Keratinocyte (primary cell): ENCODE data around the gene ANKMY1. TPM values are rescaled to one million over a fixed set of nuclear protein-coding genes. Genes with fewer than 3 reads are reported as not detected.

Experiments
- DNase-seq: peaks from one replicate; pipeline ENCODE4 v3.0.0-alpha.2; 2011; ENCODE audit warnings: low read depth, missing footprints, low spot score
- FAIRE-seq: peaks from 2 replicates; lab custom pipeline; 2011; peaks lifted over from hg19 to GRCh38; lab: Jason Lieb, UNC
- H2AFZ ChIP-seq: 2 replicates; pipeline ENCODE4 v1.6.0; 2012; ENCODE audit warnings: low read length, control low read depth, inconsistent platforms; ENCODE audit not compliant: control insufficient read depth
- H3K27ac ChIP-seq: 2 replicates; pipeline ENCODE4 v1.5.1; 2011; ENCODE audit warnings: low read length; ENCODE audit not compliant: control insufficient read depth, insufficient read depth
- H3K27me3 ChIP-seq: 3 replicates; pipeline ENCODE4 v1.6.0; 2011; ENCODE audit warnings: low read length; ENCODE audit not compliant: control insufficient read depth, insufficient read depth; ENCODE audit errors: extremely low read depth
- H3K36me3 ChIP-seq, 2 experiments: 2 replicates in 1 of 2; 3 replicates in 1 of 2; pipeline ENCODE4 v1.5.1; 2011; ENCODE audit warnings: low read length in 2 of 2, mild to moderate bottlenecking in 1 of 2; ENCODE audit not compliant: control insufficient read depth in 2 of 2, insufficient read depth in 2 of 2; ENCODE audit errors: extremely low read depth in 1 of 2
- H3K4me1 ChIP-seq: 3 replicates; pipeline ENCODE4 v1.5.1; 2011; ENCODE audit warnings: low read length; ENCODE audit not compliant: control insufficient read depth, insufficient read depth; ENCODE audit errors: extremely low read depth
- H3K4me2 ChIP-seq: 3 replicates; pipeline ENCODE4 v1.6.0; 2011; ENCODE audit warnings: low read depth, low read length; ENCODE audit not compliant: control insufficient read depth, insufficient read depth; ENCODE audit errors: extremely low read depth
- H3K4me3 ChIP-seq, 3 experiments: fragments of 200-600 bp in 1 of 3; sonication (generic) in 1 of 3; 2 replicates in 2 of 3; 3 replicates in 1 of 3; pipeline ENCODE4 v1.5.1; 2011 to 2016; ENCODE audit warnings: low read length in 3 of 3, mild to moderate bottlenecking in 3 of 3, control low read depth in 2 of 3, inconsistent platforms in 1 of 3, low read depth in 1 of 3, mixed read lengths in 1 of 3, mixed run types in 1 of 3, moderate library complexity in 1 of 3; ENCODE audit not compliant: control insufficient read depth in 2 of 3, insufficient read depth in 2 of 3; ENCODE audit errors: extremely low read depth in 1 of 3
- H3K79me2 ChIP-seq: 2 replicates; pipeline ENCODE4 v1.6.0; 2012; ENCODE audit warnings: low read length; ENCODE audit not compliant: control insufficient read depth, insufficient read depth
- H3K9ac ChIP-seq: 3 replicates; pipeline ENCODE4 v1.6.0; 2011; ENCODE audit warnings: low read length; ENCODE audit not compliant: control insufficient read depth, insufficient read depth; ENCODE audit errors: extremely low read depth
- H3K9me1 ChIP-seq: 3 replicates; pipeline ENCODE4 v1.6.0; 2011; ENCODE audit warnings: low read length; ENCODE audit not compliant: control insufficient read depth, insufficient read depth; ENCODE audit errors: extremely low read depth
- H3K9me3 ChIP-seq: 2 replicates; pipeline ENCODE4 v1.5.1; 2012; ENCODE audit warnings: low read depth, low read length; ENCODE audit not compliant: control insufficient read depth
- H4K20me1 ChIP-seq: 3 replicates; pipeline ENCODE4 v1.6.0; 2011; ENCODE audit warnings: low read length; ENCODE audit not compliant: control insufficient read depth, insufficient read depth; ENCODE audit errors: extremely low read depth
- EZH2 ChIP-seq: IDR thresholded peaks from one replicate; pipeline ENCODE4 v1.6.1; 2012; ENCODE audit warnings: inconsistent platforms, mild to moderate bottlenecking, low read length, moderate library complexity
- dilution Hi-C: fragments of 300-500 bp; cut with MboI; formaldehyde crosslinking; loops from one replicate; pipeline ENCODE4 v1.7.0; 2020; ENCODE audit warnings: low sequenced_read_pairs; ENCODE audit not compliant: extremely low pct_ligation_motif_present
- polyA plus RNA-seq, 5 experiments: library from polyadenylated mRNA; depleted of rRNA in 3 of 5; stranded (reverse) in 3 of 5; stranded (forward) in 1 of 5; unstranded in 1 of 5; fragments of >200 nt; gene quantifications; 1 replicate in 1 of 5; 2 replicates in 3 of 5; 3 replicates in 1 of 5; pipeline versions ENCODE4 v1.2.1 to v1.2.3, GENCODE V29; 2011 to 2012; ENCODE audit warnings: missing spikeins in 2 of 5, low read depth in 1 of 5, low replicate concordance in 1 of 5
- TF ChIP-seq, protein P1 (sequence below), 3 experiments: IDR thresholded peaks in 1 of 3; conservative IDR thresholded peaks in 1 of 3; optimal IDR thresholded peaks in 1 of 3; 2 replicates in 2 of 3; 3 replicates in 1 of 3; pipeline versions ENCODE3 to v1.5.1; 2011; ENCODE audit warnings: low read length in 3 of 3, mild to moderate bottlenecking in 3 of 3, moderate library complexity in 2 of 3, control low read depth in 1 of 3, inconsistent platforms in 1 of 3; ENCODE audit not compliant: insufficient read depth in 2 of 3; ENCODE audit errors: extremely low read depth in 1 of 3

ANKMY1 gene
- polyA plus RNA-seq, 1 donor (not counting 4 experiments of a cell fraction or from before 2014, with no cell fraction given) = 3.3 TPM

DNA sequence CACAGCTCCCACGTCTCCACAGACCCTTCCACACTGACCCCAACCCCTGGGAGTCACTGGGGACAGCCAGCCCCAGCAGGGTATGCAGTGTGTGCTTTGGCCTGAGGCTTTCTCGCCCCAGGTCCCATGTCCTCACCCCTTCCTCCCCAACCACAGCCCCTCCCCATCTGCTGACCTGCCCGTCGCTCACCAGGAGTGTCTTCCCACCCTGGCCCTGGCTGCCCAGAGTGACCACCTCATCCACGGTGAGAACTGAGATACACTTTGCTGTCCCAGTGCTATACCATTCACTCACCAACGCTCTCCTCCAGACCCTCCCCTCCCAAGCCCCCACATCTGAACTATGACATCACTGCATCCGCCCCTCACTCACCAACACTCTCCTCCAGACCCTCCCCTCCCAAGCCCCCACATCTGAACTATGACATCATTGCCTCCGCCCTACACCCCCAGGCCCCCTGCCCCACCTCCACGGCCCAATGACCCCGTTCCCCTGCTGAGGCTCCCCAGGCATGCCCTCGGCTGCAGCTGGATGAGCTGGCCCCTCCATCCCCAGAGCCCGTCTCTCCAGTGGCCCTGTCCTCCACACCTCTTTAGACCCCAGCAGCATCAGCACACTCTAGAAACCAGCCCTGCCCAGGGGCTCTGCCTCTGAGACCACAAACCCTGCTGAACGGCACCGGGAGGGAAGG, 55.2 kb downstream of the ANKMY1 start:
- no peak for DNase-seq

DNA sequence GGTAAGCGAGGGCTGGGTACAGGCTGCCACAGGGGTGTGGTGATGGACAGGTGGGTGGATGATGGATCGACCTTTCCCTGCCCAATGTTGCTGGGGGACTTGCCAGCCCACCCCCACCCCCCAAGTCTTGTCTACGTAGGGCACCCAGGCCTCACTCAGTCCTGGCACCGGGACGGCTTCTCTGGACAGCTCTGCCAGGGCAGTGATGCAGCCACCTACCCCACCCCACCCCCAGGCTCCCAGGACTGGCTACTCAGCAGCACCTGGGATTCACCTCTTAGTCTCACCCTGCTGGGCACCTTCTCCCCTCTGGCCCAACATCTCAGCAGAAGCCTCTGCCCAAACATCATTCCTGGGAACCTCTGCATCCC, 55.7 kb downstream of the ANKMY1 start:
- dilution Hi-C loops = no loop called here
- TF ChIP-seq, protein P1, sequence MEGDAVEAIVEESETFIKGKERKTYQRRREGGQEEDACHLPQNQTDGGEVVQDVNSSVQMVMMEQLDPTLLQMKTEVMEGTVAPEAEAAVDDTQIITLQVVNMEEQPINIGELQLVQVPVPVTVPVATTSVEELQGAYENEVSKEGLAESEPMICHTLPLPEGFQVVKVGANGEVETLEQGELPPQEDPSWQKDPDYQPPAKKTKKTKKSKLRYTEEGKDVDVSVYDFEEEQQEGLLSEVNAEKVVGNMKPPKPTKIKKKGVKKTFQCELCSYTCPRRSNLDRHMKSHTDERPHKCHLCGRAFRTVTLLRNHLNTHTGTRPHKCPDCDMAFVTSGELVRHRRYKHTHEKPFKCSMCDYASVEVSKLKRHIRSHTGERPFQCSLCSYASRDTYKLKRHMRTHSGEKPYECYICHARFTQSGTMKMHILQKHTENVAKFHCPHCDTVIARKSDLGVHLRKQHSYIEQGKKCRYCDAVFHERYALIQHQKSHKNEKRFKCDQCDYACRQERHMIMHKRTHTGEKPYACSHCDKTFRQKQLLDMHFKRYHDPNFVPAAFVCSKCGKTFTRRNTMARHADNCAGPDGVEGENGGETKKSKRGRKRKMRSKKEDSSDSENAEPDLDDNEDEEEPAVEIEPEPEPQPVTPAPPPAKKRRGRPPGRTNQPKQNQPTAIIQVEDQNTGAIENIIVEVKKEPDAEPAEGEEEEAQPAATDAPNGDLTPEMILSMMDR (optimal IDR thresholded peaks at IDR 0.05 in 1 of 3, IDR thresholded peaks at IDR 0.05 in 1 of 3, conservative IDR thresholded peaks at IDR 0.05 in 1 of 3; ENCODE audit: extremely low read depth in 1 of 3, insufficient read depth in 2 of 3, low read length in 3 of 3) = no peak
- no peak for TF ChIP-seq EZH2
- no peak for FAIRE-seq

More for the DNA sequence above, 55.2 kb downstream of the ANKMY1 start:
- Histone ChIP-seq H3K9me1 (no peaks in the 10 kb centered on the region), H3K36me3 (no peaks in the 10 kb centered on the region), H3K79me2 (no peaks in the 10 kb centered on the region), H3K4me3 (no peak overlapping the region), H3K27ac (no peak overlapping the region), H3K9me3 (no peaks in the 10 kb centered on the region), H3K4me1 (no peaks in the 10 kb centered on the region), H4K20me1 (no peaks in the 10 kb centered on the region), H3K27me3 (no peaks in the 10 kb centered on the region), H2AFZ (no peak overlapping the region), H3K9ac (no peak overlapping the region), H3K4me2 (no peak overlapping the region)
- TF ChIP-seq, protein P1 (optimal IDR thresholded peaks at IDR 0.05 in 1 of 3, IDR thresholded peaks at IDR 0.05 in 1 of 3, conservative IDR thresholded peaks at IDR 0.05 in 1 of 3; ENCODE audit: extremely low read depth in 1 of 3, insufficient read depth in 2 of 3, low read length in 3 of 3) = no peak
- no peak for TF ChIP-seq EZH2
- FAIRE-seq = no peak
- dilution Hi-C loops = no loop called here

More for the DNA sequence above, 55.7 kb downstream of the ANKMY1 start:
- Histone ChIP-seq H3K9me1 (no peaks in the 10 kb centered on the region), H2AFZ (no peak overlapping the region), H3K27me3 (no peaks in the 10 kb centered on the region), H3K9me3 (no peaks in the 10 kb centered on the region), H3K4me1 (no peaks in the 10 kb centered on the region), H3K79me2 (no peaks in the 10 kb centered on the region), H3K9ac (no peak overlapping the region), H4K20me1 (no peaks in the 10 kb centered on the region), H3K36me3 (no peaks in the 10 kb centered on the region), H3K4me2 (no peak overlapping the region), H3K27ac (no peak overlapping the region), H3K4me3 (no peak overlapping the region)
- DNase-seq = no peak
